ENCODE measurements around the gene PRR20G. TPM values are rescaled to one million over a fixed set of nuclear protein-coding genes. Genes with fewer than 3 reads are reported as not detected.

PRR20G gene
- total and polyA plus RNA-seq, 2 donors (not counting 3 experiments of a cell fraction or from before 2014, with no cell fraction given): not detected

DNA sequence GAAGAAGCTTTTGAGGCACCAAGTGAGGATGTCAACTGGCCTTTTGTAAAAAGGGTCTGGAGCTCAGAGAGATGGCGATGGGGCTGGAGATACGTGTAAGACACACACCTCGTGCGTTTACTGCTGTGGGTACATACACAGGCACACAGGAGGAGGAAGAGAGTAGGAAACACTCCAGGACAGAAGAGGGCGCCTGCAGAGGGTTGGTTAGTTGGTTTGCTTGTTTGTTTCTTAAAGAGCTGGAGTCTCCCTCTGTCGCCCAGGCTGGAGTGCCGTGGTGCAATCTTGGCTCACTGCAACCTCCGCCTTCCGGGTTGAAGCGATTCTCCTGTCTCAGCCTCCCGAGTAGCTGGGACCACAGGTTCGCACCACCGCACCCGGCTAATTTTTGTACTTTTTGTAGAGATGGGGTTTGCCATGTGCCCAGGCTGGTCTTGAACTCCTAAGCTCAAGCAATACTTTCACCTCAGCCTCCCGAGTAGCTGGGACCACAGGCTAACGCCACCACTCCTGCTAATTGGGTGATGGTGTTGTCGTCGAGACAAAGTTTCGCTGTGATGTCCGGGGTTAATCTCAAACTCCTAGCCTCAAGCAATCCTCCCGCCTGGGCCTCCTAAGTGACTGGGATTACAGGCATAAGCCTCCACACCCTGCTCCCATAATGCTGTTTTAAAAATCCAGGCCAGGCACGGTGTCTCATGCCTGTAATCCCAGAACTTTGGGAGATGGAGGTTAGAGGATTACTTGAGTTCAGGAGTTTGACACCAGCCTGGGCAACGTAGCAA lies 1.3 kb upstream of the PRR20G start:
- FAIRE-seq: no peak
- Histone ChIP-seq H3K9ac (replicated peaks; ENCODE audit: extremely low read depth, insufficient read depth, low read length) (no peak overlapping the region), H3K27ac (ENCODE audit: insufficient read depth, low read depth, low read length) (no peak overlapping the region), H3K27me3 (ENCODE audit: control insufficient read depth in 2 of 2, insufficient read depth in 2 of 2, low read length in 2 of 2) (no peaks in the 10 kb centered on the region), H3K9me3 (replicated peaks; ENCODE audit: control insufficient read depth, insufficient read depth, low read length) (no peaks in the 10 kb centered on the region), H3K4me3 (replicated peaks in 1 of 3; ENCODE audit: insufficient read depth in 1 of 3, low read depth in 1 of 3, low read length in 3 of 3) (no peak overlapping the region), H3K79me2 (ENCODE audit: control insufficient read depth, insufficient read depth, low read length) (no peaks in the 10 kb centered on the region), H3K9me1 (replicated peaks; ENCODE audit: control insufficient read depth, extremely low read depth, insufficient read depth, low read length) (no peaks in the 10 kb centered on the region), H3K36me3 (ENCODE audit: control insufficient read depth in 2 of 2, extremely low read depth in 1 of 2, insufficient read depth in 2 of 2, low read length in 2 of 2) (no peaks in the 10 kb centered on the region), H4K20me1 (replicated peaks; ENCODE audit: control insufficient read depth, extremely low read depth, insufficient read depth, low read length) (no peaks in the 10 kb centered on the region), H3K4me2 (ENCODE audit: insufficient read depth, low read length) (no peak overlapping the region), H3K4me1 (ENCODE audit: control insufficient read depth, extremely low read depth, insufficient read depth, low read length) (no peaks in the 10 kb centered on the region), H2AFZ (ENCODE audit: low read depth, low read length) (no peak overlapping the region)
- no TSS peak for BruUV-seq (replicated peaks)
- TF ChIP-seq MYC (IDR thresholded peaks at IDR 0.05; ENCODE audit: low read depth, low read length): no peak
- no peak for TF ChIP-seq FOS (IDR thresholded peaks at IDR 0.05; ENCODE audit: borderline replicate concordance, insufficient read depth, low read length)
- TF ChIP-seq, protein P1, sequence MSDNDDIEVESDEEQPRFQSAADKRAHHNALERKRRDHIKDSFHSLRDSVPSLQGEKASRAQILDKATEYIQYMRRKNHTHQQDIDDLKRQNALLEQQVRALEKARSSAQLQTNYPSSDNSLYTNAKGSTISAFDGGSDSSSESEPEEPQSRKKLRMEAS (IDR thresholded peaks at IDR 0.05; ENCODE audit: insufficient read depth, insufficient read length): no peak
- no peak for TF ChIP-seq JUN (IDR thresholded peaks at IDR 0.05; ENCODE audit: borderline replicate concordance, insufficient read depth, insufficient read length, low read depth)
- TF ChIP-seq EZH2 (IDR thresholded peaks at IDR 0.05; ENCODE audit: borderline replicate concordance, low read depth, low read length, severe bottlenecking): no peak
- TF ChIP-seq GATA2 (IDR thresholded peaks at IDR 0.05; ENCODE audit: insufficient read depth, insufficient read length, low read depth, low read length): no peak
- TF ChIP-seq, protein P2, sequence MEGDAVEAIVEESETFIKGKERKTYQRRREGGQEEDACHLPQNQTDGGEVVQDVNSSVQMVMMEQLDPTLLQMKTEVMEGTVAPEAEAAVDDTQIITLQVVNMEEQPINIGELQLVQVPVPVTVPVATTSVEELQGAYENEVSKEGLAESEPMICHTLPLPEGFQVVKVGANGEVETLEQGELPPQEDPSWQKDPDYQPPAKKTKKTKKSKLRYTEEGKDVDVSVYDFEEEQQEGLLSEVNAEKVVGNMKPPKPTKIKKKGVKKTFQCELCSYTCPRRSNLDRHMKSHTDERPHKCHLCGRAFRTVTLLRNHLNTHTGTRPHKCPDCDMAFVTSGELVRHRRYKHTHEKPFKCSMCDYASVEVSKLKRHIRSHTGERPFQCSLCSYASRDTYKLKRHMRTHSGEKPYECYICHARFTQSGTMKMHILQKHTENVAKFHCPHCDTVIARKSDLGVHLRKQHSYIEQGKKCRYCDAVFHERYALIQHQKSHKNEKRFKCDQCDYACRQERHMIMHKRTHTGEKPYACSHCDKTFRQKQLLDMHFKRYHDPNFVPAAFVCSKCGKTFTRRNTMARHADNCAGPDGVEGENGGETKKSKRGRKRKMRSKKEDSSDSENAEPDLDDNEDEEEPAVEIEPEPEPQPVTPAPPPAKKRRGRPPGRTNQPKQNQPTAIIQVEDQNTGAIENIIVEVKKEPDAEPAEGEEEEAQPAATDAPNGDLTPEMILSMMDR (IDR thresholded peaks at IDR 0.05; ENCODE audit: extremely low read depth in 1 of 2, insufficient read depth in 1 of 2, low read depth in 1 of 2, low read length in 2 of 2): no peak
- TF ChIP-seq POLR2A (IDR thresholded peaks at IDR 0.05; ENCODE audit: low read depth, low read length): no peak
- no peak for TF ChIP-seq POLR2AphosphoS5 (IDR thresholded peaks at IDR 0.05; ENCODE audit: insufficient read depth, low read depth, low read length)
- intact Hi-C loops (cut with micrococcal nuclease): no loop called here
- CTCF ChIA-PET: interaction anchor here (1.0 kb wide), 1 partner anchor 259 kb away, joined by 4 read pairs; no protein-coding TSS in a partner anchor
- dilution Hi-C loops (cut with MboI; ENCODE audit: extremely low pct_ligation_motif_present, low sequenced_read_pairs): no loop called here
- DNase-seq (ENCODE audit: low read depth, low spot score): no peak
- POLR2A ChIA-PET: no interaction called here
